HG03097 (cell line): Measurements from ENCODE around the gene RASL10A.

ENCODE experiments used
- ATAC-seq: cut with Tn5 transposase; IDR thresholded peaks from one replicate; pipeline ENCODE4 v1.9.1; 2021; ENCODE audit not compliant: unreplicated experiment, low FRiP score

The RASL10A gene

GRCh38 chr22:29339381-29340235 lies 24.1 kb upstream of the RASL10A start:
- no peak for ATAC-seq

GRCh38 chr22:29338398-29338797 lies 22.9 kb upstream of the RASL10A start:
- no peak for ATAC-seq

DNA sequence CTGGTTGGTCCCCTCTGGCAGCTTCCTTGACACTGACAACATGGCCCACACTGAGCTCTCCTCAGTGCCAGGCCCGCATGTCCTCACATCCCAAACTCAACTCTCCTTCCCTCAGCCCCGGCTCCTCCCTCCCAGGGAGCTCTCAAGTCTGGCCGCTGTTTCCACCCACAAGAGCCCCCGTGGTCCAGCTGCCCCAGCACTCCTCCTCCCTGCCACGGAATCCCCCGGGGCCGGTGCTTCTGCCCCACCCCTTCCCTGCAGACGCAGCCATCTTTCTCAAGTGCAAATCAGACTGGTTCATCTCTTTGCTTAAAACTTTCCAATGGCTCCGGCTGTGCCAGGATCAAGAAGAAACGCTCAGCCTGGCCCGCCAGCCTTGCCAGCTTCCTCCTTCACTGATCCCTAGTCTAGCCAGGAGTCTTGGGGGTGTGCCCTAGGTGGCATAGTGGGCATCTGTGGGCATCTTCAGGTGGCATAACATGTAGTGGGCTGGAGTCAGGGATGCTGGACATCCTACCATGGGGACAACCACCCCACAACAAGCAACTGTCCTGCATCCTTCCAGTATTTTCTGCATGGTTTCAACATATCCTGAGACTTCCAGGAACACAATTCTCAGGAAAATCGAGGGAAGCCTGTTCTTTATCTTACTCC lies 22.3 kb upstream of the RASL10A start:
- no peak for ATAC-seq

- ATAC-seq, result no peak
Observed at GRCh38 chr22:29336751-29337490, 21.4 kb upstream of the RASL10A start.

- ATAC-seq, result no peak
Observed at GRCh38 chr22:29335656-29336055, 20.2 kb upstream of the RASL10A start.

DNA sequence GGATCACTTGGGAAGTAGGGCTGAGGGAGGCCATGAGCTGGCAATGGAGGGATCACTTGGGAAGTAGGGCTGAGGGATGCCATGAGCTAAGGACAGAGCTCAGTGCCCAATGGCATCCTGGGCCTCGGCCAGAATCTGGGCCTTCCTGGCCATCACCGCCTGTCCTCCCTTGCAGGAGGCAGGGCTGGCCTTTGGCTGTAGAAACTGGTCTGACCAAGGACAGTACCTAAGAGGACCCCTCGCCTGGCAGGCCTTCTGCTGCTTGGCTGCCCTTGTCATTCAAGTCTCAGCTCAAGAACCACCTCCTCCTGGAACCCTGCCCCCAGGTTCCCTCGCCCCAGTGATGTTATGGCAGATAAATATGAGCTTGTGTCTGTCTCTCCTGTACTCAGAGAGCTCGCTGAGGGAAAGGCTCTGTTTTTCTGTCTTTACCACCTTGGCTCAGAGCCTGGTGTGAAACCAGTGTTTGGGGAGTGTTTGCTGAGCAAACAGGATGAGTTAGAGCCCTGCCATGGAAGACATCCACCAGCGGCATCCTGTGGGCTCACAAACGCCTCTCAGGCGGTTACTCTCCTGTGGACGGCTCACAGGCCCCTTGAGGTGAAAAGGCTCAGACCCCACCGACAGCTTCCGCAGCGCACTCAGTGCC lies 19.3 kb upstream of the RASL10A start:
- ATAC-seq, result no peak

DNA sequence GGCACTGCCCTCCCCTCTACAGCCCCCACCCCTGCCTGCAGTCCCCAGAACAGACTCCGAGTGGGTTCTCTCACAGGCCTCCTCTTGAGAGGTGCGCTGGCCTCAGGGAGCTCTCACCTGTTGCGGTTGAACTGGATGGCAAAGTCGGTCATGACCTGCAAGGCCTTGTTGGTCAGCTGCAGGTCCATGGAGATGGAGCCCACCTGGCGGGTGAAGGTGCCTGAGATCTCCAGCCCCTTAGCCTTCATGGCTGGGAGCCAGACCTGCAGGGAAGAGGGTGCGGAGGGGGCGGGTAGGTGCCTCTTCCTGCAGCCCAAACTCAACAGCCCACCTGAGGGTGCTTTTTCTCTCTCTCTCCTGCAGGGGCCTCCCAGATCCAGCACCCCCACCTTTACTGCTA lies 18.7 kb upstream of the RASL10A start:
- ATAC-seq, result no peak

DNA sequence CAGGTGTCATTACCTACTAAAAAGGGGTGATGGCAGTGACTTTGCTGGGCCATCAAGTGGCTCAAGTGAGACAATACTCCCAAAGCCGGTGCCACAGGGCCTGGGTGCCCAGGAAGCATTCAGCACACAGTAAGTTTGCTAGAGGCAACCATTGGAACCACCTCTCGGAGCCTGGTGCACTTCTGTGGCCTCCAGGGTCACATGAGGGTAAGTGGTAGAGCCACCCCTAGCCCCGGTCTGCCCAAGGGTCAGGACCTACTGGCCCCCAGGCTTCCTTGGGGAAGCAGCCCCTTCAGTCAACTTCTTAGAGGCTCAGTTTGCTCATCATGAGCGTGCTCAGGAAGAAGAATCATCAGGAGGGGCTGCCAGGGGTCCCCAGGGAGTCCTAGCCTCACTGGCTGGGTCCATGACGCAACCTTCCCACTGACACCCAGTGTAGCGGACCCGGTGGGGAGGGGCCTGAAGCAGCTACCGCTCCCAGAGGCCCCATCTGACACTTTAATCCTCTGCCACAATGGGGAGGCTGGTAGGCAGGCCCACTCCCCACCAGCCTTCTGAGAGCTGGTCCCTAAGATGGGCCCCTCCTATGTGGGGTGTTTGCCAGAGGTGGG lies 17.5 kb upstream of the RASL10A start:
- ATAC-seq, result no peak

- no peak for ATAC-seq
Observed at GRCh38 chr22:29331658-29332300, 16.3 kb upstream of the RASL10A start.

GRCh38 chr22:29331213-29331612 lies 15.7 kb upstream of the RASL10A start:
- ATAC-seq, result no peak

GRCh38 chr22:29330753-29331152 lies 15.3 kb upstream of the RASL10A start:
- ATAC-seq, result no peak

DNA sequence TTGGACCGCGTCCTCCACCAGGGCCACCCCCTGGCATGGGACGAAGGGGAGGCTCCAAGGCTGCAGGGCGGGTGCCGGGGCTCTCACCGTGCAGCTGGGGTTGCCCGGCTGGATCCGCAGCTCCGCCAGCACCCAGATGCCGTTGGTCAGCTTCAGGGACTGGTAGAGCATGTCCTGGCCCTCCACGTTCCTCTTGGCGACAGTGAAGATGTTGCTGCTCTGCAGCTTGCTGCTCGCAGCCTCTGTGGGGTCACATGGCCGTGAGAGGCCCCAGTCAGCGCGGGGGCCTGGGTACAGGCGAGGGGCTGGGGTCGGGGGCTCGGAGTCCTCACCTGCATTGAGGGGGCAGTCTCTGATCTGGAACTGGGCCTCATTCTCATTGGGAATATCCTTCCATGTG lies 14.8 kb upstream of the RASL10A start:
- no peak for ATAC-seq

GRCh38 chr22:29329581-29329980 lies 14.1 kb upstream of the RASL10A start:
- no peak for ATAC-seq

- ATAC-seq, result no peak
Observed at GRCh38 chr22:29328566-29329500, 13.3 kb upstream of the RASL10A start.

- ATAC-seq, result no peak
Observed at GRCh38 chr22:29328055-29328454, 12.6 kb upstream of the RASL10A start.

- no peak for ATAC-seq
Observed at GRCh38 chr22:29327089-29327764, 11.7 kb upstream of the RASL10A start.

DNA sequence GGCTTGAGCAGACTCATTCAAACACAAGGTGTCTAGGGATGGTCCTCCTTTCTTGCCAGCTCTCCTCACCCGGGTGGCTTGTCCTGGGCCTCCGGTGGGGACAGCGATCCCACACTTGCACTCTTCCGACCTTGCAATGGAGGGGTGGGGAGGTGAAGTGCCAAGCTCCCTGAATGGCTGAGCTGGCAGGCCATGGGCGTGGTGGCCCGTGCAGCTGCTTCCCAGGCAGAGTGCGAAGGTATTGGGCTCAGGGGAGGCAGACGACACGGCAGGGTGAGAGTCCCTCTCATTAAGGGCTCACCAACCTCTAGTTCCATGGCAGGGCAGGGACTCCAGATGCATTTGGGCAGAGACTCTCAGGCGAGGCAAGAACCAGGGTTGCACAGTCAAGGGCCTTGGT lies 11.0 kb upstream of the RASL10A start:
- ATAC-seq, result no peak

DNA sequence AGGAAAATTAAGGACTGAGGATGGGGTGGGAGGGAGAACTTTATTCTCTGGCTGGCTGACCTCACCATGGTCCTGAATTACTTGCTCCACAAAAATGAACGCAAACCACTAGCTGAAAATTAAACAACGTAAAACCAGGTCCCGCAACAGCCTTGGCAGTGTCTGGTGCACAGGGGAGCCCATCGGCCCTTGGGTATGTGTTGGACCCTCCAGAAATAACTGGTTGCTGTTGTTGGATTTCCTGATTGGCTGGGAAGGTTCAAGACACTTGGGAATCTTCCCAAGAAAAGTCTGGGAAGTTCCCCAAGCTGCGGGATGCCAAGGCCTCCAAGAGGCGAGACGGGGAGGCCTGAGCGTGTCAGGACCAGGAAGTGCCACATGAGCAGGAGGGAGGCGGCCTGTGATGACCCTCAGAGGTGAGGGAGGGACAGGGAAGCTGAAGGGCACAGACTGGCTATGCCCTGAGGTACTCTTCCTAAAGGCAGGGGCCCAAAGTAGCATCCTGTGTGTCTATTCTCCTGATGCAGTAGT lies 10.4 kb upstream of the RASL10A start:
- ATAC-seq, result no peak
